Neural crest cell (in vitro differentiated cells): ENCODE data around the gene UBE2B. TPM values are rescaled to one million over a fixed set of nuclear protein-coding genes. Genes with fewer than 3 reads are reported as not detected.
A peak's percentile ranks its signal among the peaks of the same experiment; 100 is the strongest.

Experiments
- DNase-seq: peaks from one replicate; pipeline ENCODE4 v3.0.0; 2021; ENCODE audit warnings: low read depth, mixed read lengths, low spot score
- H3K27ac Mint-ChIP-seq: one replicate; pipeline ENCODE4 v1.8.0; 2021; ENCODE audit warnings: mild to moderate bottlenecking, mixed read lengths; ENCODE audit not compliant: unreplicated experiment
- H3K27me3 Mint-ChIP-seq: 2 replicates; pipeline ENCODE4 v1.8.0; 2021; ENCODE audit warnings: low read depth, mild to moderate bottlenecking, mixed read lengths
- H3K36me3 Mint-ChIP-seq: 2 replicates; pipeline ENCODE4 v1.8.0; 2021; ENCODE audit warnings: low read depth, mild to moderate bottlenecking, mixed read lengths
- H3K4me1 Mint-ChIP-seq: 2 replicates; pipeline ENCODE4 v1.8.0; 2021; ENCODE audit warnings: mixed read lengths
- H3K4me3 Mint-ChIP-seq: one replicate; pipeline ENCODE4 v1.8.0; 2021; ENCODE audit warnings: mild to moderate bottlenecking, mixed read lengths
- H3K9me3 Mint-ChIP-seq: 2 replicates; pipeline ENCODE4 v1.8.0; 2021; ENCODE audit warnings: mixed read lengths
- total RNA-seq: library from RNA; stranded (reverse); gene quantifications from 2 replicates; pipeline ENCODE4 v1.2.1, GENCODE V29; 2021
- TF ChIP-seq, protein P1 (sequence below): fragments of 200-600 bp; sonication (generic); conservative IDR thresholded peaks from 2 replicates; pipeline ENCODE4 v1.5.0; 2021; ENCODE audit warnings: antibody characterized with exemption, mild to moderate bottlenecking

The UBE2B gene
- total RNA-seq, 1 donor from 2014 or later: 52.3 TPM

DNA sequence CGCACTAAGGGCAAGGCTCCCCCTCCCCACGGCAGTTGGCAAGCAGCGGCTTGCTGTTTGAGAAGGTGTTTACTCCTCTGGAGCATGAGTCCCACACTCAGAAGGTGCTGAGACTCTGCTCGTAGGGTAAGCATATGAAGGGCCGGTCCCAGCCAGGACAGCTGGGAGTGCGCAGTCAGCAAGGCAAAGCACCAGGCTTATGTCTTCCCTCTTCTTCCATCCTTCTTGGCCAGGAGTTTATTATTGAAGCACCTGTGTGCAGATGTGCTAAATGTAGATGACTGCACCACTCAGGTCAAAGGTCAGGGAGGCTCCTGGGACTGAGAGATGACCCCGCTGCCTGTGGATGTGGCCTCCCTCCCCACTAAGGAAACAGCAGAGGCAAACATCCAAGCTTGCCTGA is 67.4 kb downstream of the UBE2B start:
- H3K27ac Mint-ChIP-seq: no peak overlapping the region
- H3K4me3 Mint-ChIP-seq: no peak overlapping the region
- DNase-seq: no peak
- H3K9me3 Mint-ChIP-seq: no peaks in the 10 kb centered on the region
- no peaks in the 10 kb centered on the region for H3K36me3 Mint-ChIP-seq
- no peaks in the 10 kb centered on the region for H3K4me1 Mint-ChIP-seq
- no peaks in the 10 kb centered on the region for H3K27me3 Mint-ChIP-seq
- TF ChIP-seq, protein P1, sequence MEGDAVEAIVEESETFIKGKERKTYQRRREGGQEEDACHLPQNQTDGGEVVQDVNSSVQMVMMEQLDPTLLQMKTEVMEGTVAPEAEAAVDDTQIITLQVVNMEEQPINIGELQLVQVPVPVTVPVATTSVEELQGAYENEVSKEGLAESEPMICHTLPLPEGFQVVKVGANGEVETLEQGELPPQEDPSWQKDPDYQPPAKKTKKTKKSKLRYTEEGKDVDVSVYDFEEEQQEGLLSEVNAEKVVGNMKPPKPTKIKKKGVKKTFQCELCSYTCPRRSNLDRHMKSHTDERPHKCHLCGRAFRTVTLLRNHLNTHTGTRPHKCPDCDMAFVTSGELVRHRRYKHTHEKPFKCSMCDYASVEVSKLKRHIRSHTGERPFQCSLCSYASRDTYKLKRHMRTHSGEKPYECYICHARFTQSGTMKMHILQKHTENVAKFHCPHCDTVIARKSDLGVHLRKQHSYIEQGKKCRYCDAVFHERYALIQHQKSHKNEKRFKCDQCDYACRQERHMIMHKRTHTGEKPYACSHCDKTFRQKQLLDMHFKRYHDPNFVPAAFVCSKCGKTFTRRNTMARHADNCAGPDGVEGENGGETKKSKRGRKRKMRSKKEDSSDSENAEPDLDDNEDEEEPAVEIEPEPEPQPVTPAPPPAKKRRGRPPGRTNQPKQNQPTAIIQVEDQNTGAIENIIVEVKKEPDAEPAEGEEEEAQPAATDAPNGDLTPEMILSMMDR: no peak

DNA sequence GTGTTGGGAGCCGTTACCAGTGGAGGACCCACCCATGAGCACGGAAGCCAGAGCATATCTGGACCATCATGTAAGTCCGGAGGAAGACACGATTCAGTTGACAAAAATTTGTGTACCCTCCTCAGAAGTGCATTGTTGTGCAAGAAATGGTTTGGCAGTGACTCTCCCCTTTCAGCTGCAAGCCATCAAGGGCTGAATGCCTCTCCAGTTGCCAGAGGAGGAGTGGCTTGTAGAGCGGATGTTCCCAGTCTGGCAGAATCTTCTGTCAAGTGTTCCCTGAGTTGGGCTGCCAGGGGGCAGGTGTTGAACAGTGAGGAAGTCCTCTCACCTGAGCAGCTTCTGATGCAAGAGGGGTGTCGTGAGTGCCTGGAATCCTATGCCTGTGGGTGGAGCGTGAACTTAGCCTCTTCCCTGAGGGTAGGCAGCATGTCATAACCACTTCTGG is 67.9 kb downstream of the UBE2B start:
- H3K4me3 Mint-ChIP-seq: no peak overlapping the region
- H3K27me3 Mint-ChIP-seq: no peaks in the 10 kb centered on the region
- no peaks in the 10 kb centered on the region for H3K36me3 Mint-ChIP-seq
- H3K27ac Mint-ChIP-seq: peak overlapping the region; percentile 67
- DNase-seq: no peak
- no peaks in the 10 kb centered on the region for H3K4me1 Mint-ChIP-seq
- no peaks in the 10 kb centered on the region for H3K9me3 Mint-ChIP-seq
- TF ChIP-seq, protein P1: no peak

GRCh38 chr5:134440201-134440755 is 68.9 kb downstream of the UBE2B start:
- Mint-ChIP-seq H3K4me1 (no peaks in the 10 kb centered on the region), H3K36me3 (no peaks in the 10 kb centered on the region), H3K27me3 (peaks cover 4% of the 10 kb centered on the region), H3K4me3 (no peak overlapping the region), H3K9me3 (no peaks in the 10 kb centered on the region), H3K27ac (no peak overlapping the region)
- DNase-seq: no peak
- TF ChIP-seq, protein P1: no peak

Other genes starting within 250 kb of the UBE2B start
- 329 and 340 TPM in 2 replicates for gene SKP1, start 194.6 kb upstream of the UBE2B start, total RNA-seq
- 197 and 212 TPM in 2 replicates for gene PPP2CA, start 145.5 kb upstream of the UBE2B start, total RNA-seq
- 5.1 and 5.4 TPM in 2 replicates for gene CDKL3, start 4.4 kb upstream of the UBE2B start, total RNA-seq
- 47.0 and 55.1 TPM in 2 replicates for gene CDKN2AIPNL, start 40.3 kb downstream of the UBE2B start, total RNA-seq
- gene JADE2, start 154.1 kb downstream of the UBE2B start, total RNA-seq: 2.1 and 2.4 TPM in 2 replicates